Activated T-cell treated with anti-CD3 and anti-CD28 coated beads for 4 hours (primary cell): Measurements from ENCODE around the gene XPNPEP2.

Source experiments
- DNase-seq: peaks from one replicate; pipeline ENCODE4 v3.0.0-alpha.2; 2020

The XPNPEP2 gene

GRCh38 chrX:129781680-129782495 is 43.1 kb downstream of the XPNPEP2 start:
- DNase-seq = no peak

GRCh38 chrX:129782706-129783105 is 43.9 kb downstream of the XPNPEP2 start:
- no peak for DNase-seq

- no peak for DNase-seq
Measured at GRCh38 chrX:129783291-129783713, 44.5 kb downstream of the XPNPEP2 start.

- DNase-seq = no peak
Measured at GRCh38 chrX:129784371-129784770, 45.6 kb downstream of the XPNPEP2 start.

- DNase-seq = no peak
Measured at GRCh38 chrX:129785160-129785947, 46.6 kb downstream of the XPNPEP2 start.

- no peak for DNase-seq
Measured at GRCh38 chrX:129786210-129786651, 47.5 kb downstream of the XPNPEP2 start.

- no peak for DNase-seq
Measured at GRCh38 chrX:129787336-129788055, 48.7 kb downstream of the XPNPEP2 start.

- no peak for DNase-seq
Measured at GRCh38 chrX:129788527-129788926, 49.7 kb downstream of the XPNPEP2 start.

GRCh38 chrX:129790146-129790545 is 51.4 kb downstream of the XPNPEP2 start:
- DNase-seq = no peak

GRCh38 chrX:129790808-129791207 is 52.0 kb downstream of the XPNPEP2 start:
- no peak for DNase-seq

GRCh38 chrX:129791336-129791735 is 52.6 kb downstream of the XPNPEP2 start:
- no peak for DNase-seq

- no peak for DNase-seq
Measured at GRCh38 chrX:129791961-129792570, 53.3 kb downstream of the XPNPEP2 start.

GRCh38 chrX:129792586-129793291 is 54.0 kb downstream of the XPNPEP2 start:
- no peak for DNase-seq

- DNase-seq = no peak
Measured at GRCh38 chrX:129793604-129794191, 54.9 kb downstream of the XPNPEP2 start.

GRCh38 chrX:129795584-129795983 is 56.8 kb downstream of the XPNPEP2 start:
- DNase-seq = no peak

- no peak for DNase-seq
Measured at GRCh38 chrX:129797251-129797906, 58.6 kb downstream of the XPNPEP2 start.

- no peak for DNase-seq
Measured at GRCh38 chrX:129798456-129798855, 59.7 kb downstream of the XPNPEP2 start.

GRCh38 chrX:129798888-129799287 is 60.1 kb downstream of the XPNPEP2 start:
- DNase-seq = no peak

GRCh38 chrX:129800186-129800585 is 61.4 kb downstream of the XPNPEP2 start:
- no peak for DNase-seq

- no peak for DNase-seq
Measured at GRCh38 chrX:129802863-129803262, 64.1 kb downstream of the XPNPEP2 start.

GRCh38 chrX:129804806-129805205 is 66.0 kb downstream of the XPNPEP2 start:
- DNase-seq = no peak
